ENCODE results near the gene COPS4. TPM values are rescaled to one million over a fixed set of nuclear protein-coding genes. Genes with fewer than 3 reads are reported as not detected.
"Not testable (repeated sequence)": the region's sequence is repeated elsewhere in the genome, so short reads cannot be mapped to it uniquely, and the experiment has no call there.

The COPS4 gene
- total RNA-seq, 1 donor from 2014 or later = 92.4 TPM

GRCh38 chr4:83046693-83047473, 11.9 kb downstream of the COPS4 start:
- TF ChIP-seq EZH2 (IDR thresholded peaks at IDR 0.05) (no peak), EZH2phosphoT487 (IDR thresholded peaks at IDR 0.05) (no peak), CTCF (IDR thresholded peaks at IDR 0.05) (no peak)
- H2AFZ ChIP-seq (replicated peaks) = no peak overlapping the region
- Mint-ChIP-seq H3K27me3 (ENCODE audit: insufficient read depth, low read depth) (no peaks in the 10 kb centered on the region), H3K4me1 (no peaks in the 10 kb centered on the region), H3K4me3 (no peak overlapping the region), H3K9me3 (no peaks in the 10 kb centered on the region), H3K27ac (no peak overlapping the region), H3K36me3 (peaks cover 12% of the 10 kb centered on the region)
- H3K4me3 ChIP-seq = no peak overlapping the region
- peaks cover 20% of the 10 kb centered on the region for H3K79me2 ChIP-seq (ENCODE audit: low read depth)
- H4K20me1 ChIP-seq (ENCODE audit: low read depth) = no peaks in the 10 kb centered on the region
- no peak overlapping the region for H3K4me2 ChIP-seq
- no peak overlapping the region for H3K9ac ChIP-seq
- no peaks in the 10 kb centered on the region for H3F3A ChIP-seq (ENCODE audit: low read depth)
- H3K27me3 ChIP-seq = no peaks in the 10 kb centered on the region
- H3K4me1 ChIP-seq = no peaks in the 10 kb centered on the region
- H3K27ac ChIP-seq = no peak overlapping the region
- H3K9me3 ChIP-seq (ENCODE audit: low read depth) = no peaks in the 10 kb centered on the region
- no peak for DNase-seq (ENCODE audit: low spot score)
- H3K36me3 ChIP-seq = peaks cover 4% of the 10 kb centered on the region

GRCh38 chr4:83048781-83049180, 13.8 kb downstream of the COPS4 start:
- not testable (repeated sequence) for H3K27me3 ChIP-seq; H3K9ac ChIP-seq; H3K4me1 ChIP-seq; H3K4me3 ChIP-seq; H3K9me3 ChIP-seq (ENCODE audit: low read depth); H4K20me1 ChIP-seq (ENCODE audit: low read depth); H3K9me3 Mint-ChIP-seq; H3F3A ChIP-seq (ENCODE audit: low read depth); H3K36me3 ChIP-seq; H3K4me3 Mint-ChIP-seq; H3K79me2 ChIP-seq (ENCODE audit: low read depth); DNase-seq (ENCODE audit: low spot score); H3K4me1 Mint-ChIP-seq; H3K4me2 ChIP-seq; H3K27ac Mint-ChIP-seq; H3K27me3 Mint-ChIP-seq (ENCODE audit: insufficient read depth, low read depth); H3K27ac ChIP-seq; H2AFZ ChIP-seq (replicated peaks)
- peaks cover 22% of the 10 kb centered on the region for H3K36me3 Mint-ChIP-seq

GRCh38 chr4:83054928-83055327, 19.9 kb downstream of the COPS4 start:
- H3K27me3 ChIP-seq = no peaks in the 10 kb centered on the region
- no peak overlapping the region for H3K27ac Mint-ChIP-seq
- H3K4me1 Mint-ChIP-seq = no peaks in the 10 kb centered on the region
- H3K4me1 ChIP-seq = no peaks in the 10 kb centered on the region
- no peaks in the 10 kb centered on the region for H3F3A ChIP-seq (ENCODE audit: low read depth)
- DNase-seq (ENCODE audit: low spot score) = no peak
- peaks cover 24% of the 10 kb centered on the region for H3K36me3 Mint-ChIP-seq
- H3K27me3 Mint-ChIP-seq (ENCODE audit: insufficient read depth, low read depth) = peaks cover 3% of the 10 kb centered on the region
- no peak overlapping the region for H3K4me3 Mint-ChIP-seq
- H3K9me3 Mint-ChIP-seq = no peaks in the 10 kb centered on the region
- H3K9me3 ChIP-seq (ENCODE audit: low read depth) = no peaks in the 10 kb centered on the region
- H3K4me3 ChIP-seq = no peak overlapping the region
- H4K20me1 ChIP-seq (ENCODE audit: low read depth) = no peaks in the 10 kb centered on the region
- no peak overlapping the region for H3K27ac ChIP-seq
- TF ChIP-seq EZH2 (IDR thresholded peaks at IDR 0.05) = no peak
- no peak for TF ChIP-seq EZH2phosphoT487 (IDR thresholded peaks at IDR 0.05)
- no peak for TF ChIP-seq CTCF (IDR thresholded peaks at IDR 0.05)
- no peak overlapping the region for H3K9ac ChIP-seq
- H3K36me3 ChIP-seq = peaks cover 21% of the 10 kb centered on the region
- H2AFZ ChIP-seq (replicated peaks) = no peak overlapping the region
- no peaks in the 10 kb centered on the region for H3K79me2 ChIP-seq (ENCODE audit: low read depth)
- no peak overlapping the region for H3K4me2 ChIP-seq

- H3K9ac ChIP-seq = no peak overlapping the region
- peaks cover 22% of the 10 kb centered on the region for H3K36me3 ChIP-seq
- no peak overlapping the region for H3K27ac ChIP-seq
- no peaks in the 10 kb centered on the region for H3K9me3 Mint-ChIP-seq
- no peaks in the 10 kb centered on the region for H3K27me3 Mint-ChIP-seq (ENCODE audit: insufficient read depth, low read depth)
- H3K4me3 Mint-ChIP-seq = no peak overlapping the region
- no peaks in the 10 kb centered on the region for H3K4me1 ChIP-seq
- H3K4me2 ChIP-seq = no peak overlapping the region
- H3K4me1 Mint-ChIP-seq = no peaks in the 10 kb centered on the region
- DNase-seq (ENCODE audit: low spot score) = no peak
- H3K27me3 ChIP-seq = no peaks in the 10 kb centered on the region
- H3K27ac Mint-ChIP-seq = no peak overlapping the region
- no peak overlapping the region for H3K4me3 ChIP-seq
- no peaks in the 10 kb centered on the region for H3K9me3 ChIP-seq (ENCODE audit: low read depth)
- no peaks in the 10 kb centered on the region for H3F3A ChIP-seq (ENCODE audit: low read depth)
- no peaks in the 10 kb centered on the region for H4K20me1 ChIP-seq (ENCODE audit: low read depth)
- peaks cover 15% of the 10 kb centered on the region for H3K36me3 Mint-ChIP-seq
- TF ChIP-seq CTCF (IDR thresholded peaks at IDR 0.05) (no peak), EZH2 (IDR thresholded peaks at IDR 0.05) (no peak), EZH2phosphoT487 (IDR thresholded peaks at IDR 0.05) (no peak)
- no peak overlapping the region for H2AFZ ChIP-seq (replicated peaks)
- H3K79me2 ChIP-seq (ENCODE audit: low read depth) = no peaks in the 10 kb centered on the region
These were observed 27.8 kb downstream of the COPS4 start for GRCh38 chr4:83062739-83063138.

All from neural progenitor cell (in vitro differentiated cells).